NCI-H524 (cell line): ENCODE measurements around the gene PLCB3.

ENCODE experiments used
- DNase-seq, 2 experiments: peaks; one replicate each; lab custom pipeline; 2025; lab: John Stamatoyannopoulos, UW

PLCB3 gene

DNA sequence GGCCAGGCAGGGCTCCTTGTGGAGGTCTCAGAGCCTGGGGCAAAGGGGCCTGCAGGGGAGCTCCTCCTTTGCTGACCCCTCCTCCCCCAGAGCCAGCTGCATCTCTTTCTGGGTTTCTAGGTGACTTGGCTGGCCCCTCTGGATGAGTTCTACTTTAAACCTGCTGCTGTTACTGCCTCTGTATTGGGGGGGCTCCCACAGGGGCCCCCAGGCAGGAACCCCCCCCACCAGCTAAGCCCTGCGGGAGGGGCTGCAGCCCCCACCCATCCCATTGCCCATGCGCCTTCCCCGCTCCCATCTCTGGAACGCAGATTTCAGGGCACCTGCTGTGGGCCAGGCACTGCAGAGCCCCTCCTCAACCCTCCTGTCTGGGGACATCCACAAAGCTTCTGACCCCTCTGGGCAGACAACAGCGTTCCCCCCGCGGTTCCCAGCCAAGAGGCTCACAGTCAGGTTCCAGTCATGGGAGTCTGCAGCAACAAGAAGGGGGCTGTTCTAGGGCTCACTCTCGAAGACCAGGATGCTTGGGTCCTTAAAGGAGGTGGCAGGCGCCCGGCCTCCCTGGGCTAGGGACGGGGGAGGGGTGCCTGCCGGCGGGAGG lies 815 bp upstream of the PLCB3 start:
- no peak for DNase-seq

GRCh38 chr11:64251753-64252002 lies 348 bp downstream of the PLCB3 start:
- DNase-seq, result no peak

DNA sequence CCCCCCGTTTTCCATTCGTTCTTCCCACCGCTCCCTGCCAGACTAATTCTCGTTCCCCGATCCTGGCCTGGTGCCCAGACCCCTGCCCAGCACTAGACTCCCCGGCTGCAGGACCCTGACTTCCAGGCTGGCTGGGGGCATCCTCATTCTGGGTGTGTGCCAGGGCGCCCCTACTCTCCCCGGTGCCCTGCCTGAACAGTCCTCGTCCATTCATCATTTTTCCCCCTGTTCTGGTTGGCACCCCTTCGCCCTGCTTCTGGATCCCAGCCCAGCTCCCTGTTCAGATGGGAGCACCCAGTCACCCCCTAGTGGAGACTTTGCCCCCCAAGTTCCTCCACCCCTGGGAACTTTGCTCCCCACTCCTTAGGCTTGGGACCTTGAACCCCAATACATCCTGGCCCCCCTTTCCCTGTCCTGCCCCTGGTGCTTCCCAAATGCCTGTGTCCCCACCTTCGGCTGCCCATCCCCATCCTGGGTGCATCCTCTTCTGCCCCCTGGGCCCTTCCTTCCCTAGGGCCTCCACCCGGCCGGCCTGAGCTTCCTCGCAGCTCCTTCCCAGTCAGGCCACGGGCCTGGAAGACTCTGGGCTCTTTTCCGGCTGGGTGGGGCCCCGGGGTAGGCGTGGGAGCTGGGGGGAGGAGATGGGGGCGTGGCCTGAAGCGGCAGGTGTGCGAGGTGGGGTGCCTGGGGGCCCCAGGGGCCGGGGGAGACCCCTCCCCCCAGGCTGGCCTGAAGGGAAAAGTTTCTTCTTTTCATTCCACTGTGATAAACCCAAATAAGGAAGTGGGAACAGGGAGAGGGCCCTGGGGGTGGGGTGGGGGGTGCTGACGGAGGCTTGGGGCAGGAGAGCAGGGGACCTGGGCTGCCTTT lies 908 bp downstream of the PLCB3 start:
- DNase-seq, result no peak

DNA sequence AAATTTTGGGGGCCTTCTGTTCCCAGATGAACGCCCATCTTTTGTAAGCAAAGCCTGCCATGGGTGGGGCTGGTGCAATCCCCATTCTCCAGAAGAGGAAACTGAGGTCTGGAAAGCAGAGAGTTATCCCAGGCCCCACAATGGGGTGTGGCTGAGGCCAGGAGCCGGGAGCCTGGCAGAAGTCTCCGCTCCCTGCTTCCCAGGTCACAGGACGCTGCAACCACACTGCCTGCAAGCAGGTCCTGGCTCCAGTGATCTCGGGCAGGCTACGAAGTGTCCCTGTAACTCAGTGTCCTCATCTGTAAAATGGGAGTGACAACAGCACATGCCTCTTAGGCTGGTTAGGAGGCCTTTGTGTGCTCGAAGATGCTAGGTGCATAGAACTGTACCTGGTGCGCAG lies 1.7 kb downstream of the PLCB3 start:
- no peak for DNase-seq

- DNase-seq, result no peak
Observed at GRCh38 chr11:64253481-64253880, 2.2 kb downstream of the PLCB3 start.

DNA sequence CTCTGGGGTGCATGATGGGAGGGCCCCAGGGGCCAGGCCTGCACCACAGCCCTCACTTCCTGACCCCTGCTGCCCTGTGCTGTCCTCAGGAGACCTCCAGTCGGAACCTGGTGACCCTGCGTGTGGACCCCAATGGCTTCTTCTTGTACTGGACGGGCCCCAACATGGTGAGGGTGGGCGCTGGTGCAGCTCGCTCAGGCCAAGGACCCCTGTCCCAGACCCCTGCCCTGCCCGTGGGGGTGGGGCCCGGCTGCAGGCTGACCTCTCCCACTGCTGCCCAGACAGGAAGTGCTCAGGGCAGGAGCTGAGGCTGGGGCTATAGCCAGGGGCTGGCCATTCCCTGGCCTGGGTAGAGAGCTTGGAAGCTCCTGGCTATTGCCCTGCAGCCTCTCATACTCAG lies 3.0 kb downstream of the PLCB3 start:
- DNase-seq, result no peak

DNA sequence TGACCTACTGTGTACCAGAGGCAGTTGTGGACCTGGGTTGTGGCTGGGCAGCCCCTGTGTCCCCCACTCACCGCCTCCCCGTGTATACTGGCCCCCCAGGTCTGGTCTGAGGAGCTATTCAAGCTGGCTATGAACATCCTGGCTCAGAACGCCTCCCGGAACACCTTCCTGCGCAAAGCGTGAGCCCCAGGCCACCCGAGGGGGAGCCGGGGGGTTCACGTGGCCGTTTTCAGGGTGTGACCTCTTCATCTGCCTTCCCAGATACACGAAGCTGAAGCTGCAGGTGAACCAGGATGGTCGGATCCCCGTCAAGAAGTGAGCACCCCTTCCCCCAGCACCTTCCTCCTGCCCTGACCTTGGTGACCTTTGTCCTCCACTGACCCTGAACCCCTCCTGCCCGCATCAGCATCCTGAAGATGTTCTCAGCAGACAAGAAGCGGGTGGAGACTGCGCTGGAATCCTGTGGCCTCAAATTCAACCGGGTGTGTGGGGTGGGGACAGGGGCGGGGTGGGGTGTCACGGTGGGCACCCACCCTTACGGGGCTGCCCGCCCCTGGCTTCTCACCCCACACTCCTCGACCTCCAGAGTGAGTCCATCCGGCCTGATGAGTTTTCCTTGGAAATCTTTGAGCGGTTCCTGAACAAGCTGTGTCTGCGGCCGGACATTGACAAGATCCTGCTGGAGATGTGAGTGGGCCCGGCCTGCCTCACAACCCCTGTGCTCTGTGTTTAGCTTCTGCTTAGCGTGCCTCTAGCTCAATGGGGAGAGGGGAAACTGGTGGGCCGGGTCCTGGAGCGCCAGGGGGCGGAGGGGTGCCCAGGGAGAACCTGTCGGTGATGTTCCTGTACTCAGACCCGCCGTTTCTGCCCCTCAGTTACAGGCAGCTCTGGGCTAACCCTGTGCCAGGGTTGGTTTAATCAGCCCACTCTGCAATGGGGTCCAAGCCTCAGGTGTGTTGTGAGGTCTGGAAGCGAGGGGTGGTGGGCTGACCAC lies 4.1 kb downstream of the PLCB3 start:
- DNase-seq, result no peak

GRCh38 chr11:64256300-64256699 lies 5.0 kb downstream of the PLCB3 start:
- no peak for DNase-seq

DNA sequence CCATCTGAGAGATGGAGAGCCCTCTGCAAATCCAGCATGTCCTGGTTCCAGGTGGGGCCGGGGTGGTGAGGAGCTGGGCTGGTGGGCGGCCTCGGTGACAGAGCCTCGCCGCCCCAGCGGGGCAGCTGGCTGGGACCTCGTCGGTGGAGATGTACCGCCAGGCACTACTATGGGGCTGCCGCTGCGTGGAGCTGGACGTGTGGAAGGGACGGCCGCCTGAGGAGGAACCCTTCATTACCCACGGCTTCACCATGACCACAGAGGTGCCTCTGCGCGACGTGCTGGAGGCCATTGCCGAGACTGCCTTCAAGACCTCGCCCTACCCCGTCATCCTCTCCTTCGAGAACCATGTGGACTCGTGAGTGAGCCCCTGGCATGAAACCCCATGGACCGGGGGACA lies 7.0 kb downstream of the PLCB3 start:
- DNase-seq, result no peak

DNA sequence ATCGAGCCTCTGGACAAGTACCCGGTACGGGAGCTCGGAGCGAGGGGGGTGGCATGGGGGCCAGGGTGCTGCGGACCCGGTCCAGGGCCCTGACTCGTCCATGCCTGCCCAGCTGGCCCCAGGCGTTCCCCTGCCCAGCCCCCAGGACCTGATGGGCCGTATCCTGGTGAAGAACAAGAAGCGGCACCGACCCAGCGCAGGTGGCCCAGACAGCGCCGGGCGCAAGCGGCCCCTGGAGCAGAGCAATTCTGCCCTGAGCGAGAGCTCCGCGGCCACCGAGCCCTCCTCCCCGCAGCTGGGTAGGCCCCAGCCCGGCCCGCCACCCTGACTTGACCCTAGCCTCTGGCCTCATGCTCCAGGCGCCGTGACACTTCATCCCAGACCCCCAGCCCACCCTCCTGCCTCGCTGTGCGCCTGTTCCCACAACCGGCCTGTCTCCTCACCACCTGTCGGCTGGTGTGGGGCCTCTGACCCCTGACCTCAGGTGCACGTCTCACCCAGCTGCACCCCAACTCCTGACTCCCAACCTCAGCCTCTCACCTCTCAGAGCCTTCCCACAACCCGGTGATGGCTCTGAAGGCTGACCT lies 7.7 kb downstream of the PLCB3 start:
- no peak for DNase-seq

DNA sequence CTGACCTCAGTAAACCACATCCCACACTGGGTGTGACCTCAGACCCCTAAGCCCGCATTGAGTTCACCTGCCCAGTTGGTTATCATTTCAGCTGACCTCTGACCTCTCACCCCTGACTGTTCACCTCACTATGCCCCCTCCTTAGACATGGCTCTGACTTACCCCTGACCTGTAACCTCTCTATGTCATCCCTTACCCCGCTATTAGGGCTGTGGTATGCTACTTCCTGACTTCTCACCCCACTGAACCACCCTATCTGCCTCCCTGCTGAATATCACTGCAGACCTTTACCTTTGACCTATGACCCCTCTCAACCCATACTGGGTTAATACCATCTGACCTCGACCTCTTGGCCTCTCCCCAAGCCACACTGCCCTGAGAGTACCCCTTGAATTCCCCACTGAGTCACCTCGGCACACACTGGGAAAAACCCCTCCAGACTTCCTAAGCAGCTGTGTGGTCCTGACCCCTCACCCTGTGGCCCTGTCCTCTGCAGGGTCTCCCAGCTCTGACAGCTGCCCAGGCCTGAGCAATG lies 8.3 kb downstream of the PLCB3 start:
- DNase-seq, result no peak

DNA sequence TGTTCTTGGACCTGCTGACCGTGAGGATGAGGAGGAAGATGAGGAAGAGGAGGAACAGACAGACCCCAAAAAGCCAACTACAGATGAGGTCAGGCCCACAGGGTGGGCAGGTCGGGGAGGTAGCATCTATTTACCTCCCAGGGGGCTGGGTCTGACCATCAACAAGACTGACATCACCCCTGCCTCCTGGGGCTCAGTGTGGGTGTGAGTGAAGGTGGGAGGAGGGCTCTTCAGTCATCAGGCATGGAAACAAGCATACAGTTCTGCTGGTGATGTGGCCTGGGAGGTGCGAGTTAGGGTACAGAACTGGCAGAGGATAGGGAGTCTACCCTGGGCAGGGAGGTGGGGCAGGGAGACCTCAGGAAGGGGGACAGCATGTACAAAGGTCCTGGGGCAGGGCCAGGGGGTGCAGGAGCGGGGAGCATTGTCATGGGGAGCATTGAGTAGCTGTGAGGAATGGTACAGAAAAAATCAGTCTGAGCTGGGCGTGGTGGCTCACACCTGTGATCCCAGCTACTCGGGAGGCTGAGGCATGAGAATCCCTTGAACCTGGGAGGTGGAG lies 8.9 kb downstream of the PLCB3 start:
- DNase-seq, result no peak

DNA sequence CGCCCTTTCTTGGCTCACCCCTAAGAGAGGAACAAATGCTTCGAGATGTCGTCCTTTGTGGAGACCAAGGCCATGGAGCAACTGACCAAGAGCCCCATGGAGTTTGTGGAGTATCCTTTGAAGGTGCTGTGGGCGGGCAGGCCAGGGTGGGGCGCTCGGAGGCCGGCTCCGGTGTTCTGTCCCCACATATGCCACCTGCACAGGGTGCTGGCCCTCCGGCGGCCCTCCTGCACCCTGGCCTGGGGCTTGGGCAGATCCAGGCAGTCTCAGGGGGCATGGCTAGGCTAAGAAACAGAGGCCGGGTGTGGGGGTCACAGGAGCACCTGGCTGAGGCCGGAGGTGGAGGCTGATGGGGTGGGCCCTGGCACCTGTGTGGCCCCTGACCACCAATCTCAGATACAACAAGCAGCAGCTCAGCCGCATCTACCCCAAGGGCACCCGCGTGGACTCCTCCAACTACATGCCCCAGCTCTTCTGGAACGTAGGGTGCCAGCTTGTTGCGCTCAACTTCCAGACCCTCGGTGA lies 10.3 kb downstream of the PLCB3 start:
- DNase-seq, result no peak

GRCh38 chr11:64262271-64263002 lies 11.1 kb downstream of the PLCB3 start:
- no peak for DNase-seq

- no peak for DNase-seq
Observed at GRCh38 chr11:64263021-64263946, 12.0 kb downstream of the PLCB3 start.

- no peak for DNase-seq
Observed at GRCh38 chr11:64263947-64264317, 12.6 kb downstream of the PLCB3 start.

- no peak for DNase-seq
Observed at GRCh38 chr11:64264371-64264852, 13.1 kb downstream of the PLCB3 start.

- no peak for DNase-seq
Observed at GRCh38 chr11:64265176-64266160, 14.1 kb downstream of the PLCB3 start.
